Stimulated activated naive B cell treated with anti-CD40 and anti-IgM and Interleukin-4, amounts not matched to agents 10 μg/mL and 1 μg/mL and 100 μg/mL, for 72 hours (primary cell): ENCODE data around the gene PRKN.
A peak's percentile ranks its signal among the peaks of the same experiment; 100 is the strongest.

Source experiments
- ATAC-seq, 2 donors: fragments of 150-1000 bp; cut with Tn5 transposase; replicated peaks; 2 replicates each; pipeline ENCODE4 v1.10.0; 2021; ENCODE audit warnings: moderate library complexity in 1 of 2
- DNase-seq: peaks from one replicate; pipeline ENCODE4 v3.0.0; 2021
- H3K27ac Mint-ChIP-seq: one replicate; pipeline ENCODE4 v1.8.0; 2022; ENCODE audit warnings: mild to moderate bottlenecking, mixed read lengths
- H3K27me3 Mint-ChIP-seq, 2 donors: one replicate each; pipeline ENCODE4 v1.8.0; 2022; ENCODE audit warnings: mixed read lengths in 2 of 2
- H3K36me3 Mint-ChIP-seq, 2 donors: one replicate each; pipeline ENCODE4 v1.8.0; 2022; ENCODE audit warnings: mixed read lengths in 2 of 2, mild to moderate bottlenecking in 1 of 2
- H3K4me1 Mint-ChIP-seq, 2 donors: one replicate each; pipeline ENCODE4 v1.8.0; 2022; ENCODE audit warnings: mixed read lengths in 2 of 2, mild to moderate bottlenecking in 1 of 2
- H3K4me3 Mint-ChIP-seq, 2 donors: one replicate each; pipeline ENCODE4 v1.8.0; 2022; ENCODE audit warnings: mild to moderate bottlenecking in 2 of 2, mixed read lengths in 2 of 2, moderate library complexity in 1 of 2
- H3K9me3 Mint-ChIP-seq, 2 donors: one replicate each; pipeline ENCODE4 v1.8.0; 2022; ENCODE audit warnings: mixed read lengths in 2 of 2, mild to moderate bottlenecking in 1 of 2

The PRKN gene

GRCh38 chr6:162704001-162704400 lies 23.6 kb downstream of the PRKN start:
- DNase-seq, result no peak
- Mint-ChIP-seq H3K9me3 (no peaks in the 10 kb centered on the region), H3K4me3 (no peak overlapping the region), H3K36me3 (no peaks in the 10 kb centered on the region), H3K27me3 (no peaks in the 10 kb centered on the region), H3K27ac (no peak overlapping the region), H3K4me1 (peaks cover 2 to 7% of the 10 kb centered on the region in 2 donors)
- no peak for ATAC-seq

GRCh38 chr6:162702446-162702845 lies 25.1 kb downstream of the PRKN start:
- Mint-ChIP-seq H3K4me1 (peaks cover 2 to 7% of the 10 kb centered on the region in 2 donors), H3K4me3 (no peak overlapping the region), H3K36me3 (no peaks in the 10 kb centered on the region), H3K9me3 (no peaks in the 10 kb centered on the region), H3K27ac (no peak overlapping the region), H3K27me3 (no peaks in the 10 kb centered on the region)
- no peak for ATAC-seq
- no peak for DNase-seq

GRCh38 chr6:162701551-162701950 lies 26.0 kb downstream of the PRKN start:
- DNase-seq, result no peak
- Mint-ChIP-seq H3K4me3 (no peak overlapping the region), H3K4me1 (peaks cover 2 to 6% of the 10 kb centered on the region in 2 donors), H3K27ac (no peak overlapping the region), H3K9me3 (no peaks in the 10 kb centered on the region), H3K36me3 (no peaks in the 10 kb centered on the region), H3K27me3 (no peaks in the 10 kb centered on the region)
- no peak for ATAC-seq

- no peak for ATAC-seq
- H3K27me3 Mint-ChIP-seq, result no peaks in the 10 kb centered on the region
- no peaks in the 10 kb centered on the region for H3K36me3 Mint-ChIP-seq
- H3K9me3 Mint-ChIP-seq, result no peaks in the 10 kb centered on the region
- no peak for DNase-seq
- no peak overlapping the region for H3K4me3 Mint-ChIP-seq
- H3K27ac Mint-ChIP-seq, result no peak overlapping the region
- peaks cover 0 to under 1% of the 10 kb centered on the region in 2 donors for H3K4me1 Mint-ChIP-seq
These were observed 26.6 kb downstream of the PRKN start for GRCh38 chr6:162700966-162701365.

DNA sequence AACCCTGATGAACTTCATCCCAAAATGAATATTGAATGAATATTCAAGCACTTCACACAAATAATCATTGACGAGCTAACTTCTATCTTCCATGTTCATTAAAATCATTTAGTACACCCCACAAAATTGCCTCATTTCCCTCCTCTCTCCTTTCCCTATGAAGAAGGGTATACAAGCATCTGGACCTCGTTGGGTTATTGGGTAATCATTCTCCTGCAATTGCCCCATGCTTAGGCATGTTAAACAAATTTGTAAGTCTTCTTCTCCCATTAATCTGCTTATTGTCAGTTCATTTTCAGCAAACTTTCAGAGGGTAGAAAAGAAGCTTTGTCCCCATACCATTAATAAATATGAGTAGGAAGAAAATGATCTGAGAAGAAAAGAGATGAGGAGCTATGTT lies 27.6 kb downstream of the PRKN start:
- H3K36me3 Mint-ChIP-seq, result no peaks in the 10 kb centered on the region
- no peaks in the 10 kb centered on the region for H3K4me1 Mint-ChIP-seq
- H3K4me3 Mint-ChIP-seq, result no peak overlapping the region
- H3K27ac Mint-ChIP-seq, result no peak overlapping the region
- no peaks in the 10 kb centered on the region for H3K9me3 Mint-ChIP-seq
- no peak for DNase-seq
- H3K27me3 Mint-ChIP-seq, result no peaks in the 10 kb centered on the region
- ATAC-seq, result no peak

- no peaks in the 10 kb centered on the region for H3K27me3 Mint-ChIP-seq
- no peak overlapping the region for H3K4me3 Mint-ChIP-seq
- no peak overlapping the region for H3K27ac Mint-ChIP-seq
- H3K9me3 Mint-ChIP-seq, result no peaks in the 10 kb centered on the region
- no peak for ATAC-seq
- DNase-seq, result no peak
- no peaks in the 10 kb centered on the region for H3K36me3 Mint-ChIP-seq
- H3K4me1 Mint-ChIP-seq, result no peaks in the 10 kb centered on the region
These were observed 29.1 kb downstream of the PRKN start for GRCh38 chr6:162698440-162698839.

- Mint-ChIP-seq H3K36me3 (no peaks in the 10 kb centered on the region), H3K27me3 (no peaks in the 10 kb centered on the region), H3K27ac (no peak overlapping the region), H3K9me3 (no peaks in the 10 kb centered on the region), H3K4me3 (no peak overlapping the region), H3K4me1 (no peaks in the 10 kb centered on the region)
- ATAC-seq (no peak), DNase-seq (no peak)
These were observed 29.6 kb downstream of the PRKN start for GRCh38 chr6:162697872-162698403.

- DNase-seq, result no peak
- H3K27ac Mint-ChIP-seq, result no peak overlapping the region
- H3K9me3 Mint-ChIP-seq, result no peaks in the 10 kb centered on the region
- H3K4me3 Mint-ChIP-seq, result no peak overlapping the region
- H3K36me3 Mint-ChIP-seq, result no peaks in the 10 kb centered on the region
- no peaks in the 10 kb centered on the region for H3K4me1 Mint-ChIP-seq
- no peaks in the 10 kb centered on the region for H3K27me3 Mint-ChIP-seq
- ATAC-seq, result peak in 1 of 2 donors; percentile 41
These were observed 37.4 kb downstream of the PRKN start for GRCh38 chr6:162690158-162690557.

- H3K9me3 Mint-ChIP-seq, result no peaks in the 10 kb centered on the region
- H3K27me3 Mint-ChIP-seq, result no peaks in the 10 kb centered on the region
- no peak overlapping the region for H3K4me3 Mint-ChIP-seq
- H3K36me3 Mint-ChIP-seq, result no peaks in the 10 kb centered on the region
- no peak overlapping the region for H3K27ac Mint-ChIP-seq
- no peaks in the 10 kb centered on the region for H3K4me1 Mint-ChIP-seq
- ATAC-seq (no peak), DNase-seq (no peak)
These were observed 38.7 kb downstream of the PRKN start for GRCh38 chr6:162688751-162689345.

- Mint-ChIP-seq H3K27ac (no peak overlapping the region), H3K36me3 (peaks cover 0 to 4% of the 10 kb centered on the region in 2 donors), H3K4me3 (no peak overlapping the region), H3K9me3 (peaks cover 3% of the 10 kb centered on the region in 2 donors), H3K4me1 (no peaks in the 10 kb centered on the region), H3K27me3 (no peaks in the 10 kb centered on the region)
- ATAC-seq, result no peak
- no peak for DNase-seq
These were observed 42.0 kb downstream of the PRKN start for GRCh38 chr6:162685586-162685985.

GRCh38 chr6:162684961-162685360 lies 42.6 kb downstream of the PRKN start:
- no peak for DNase-seq

DNA sequence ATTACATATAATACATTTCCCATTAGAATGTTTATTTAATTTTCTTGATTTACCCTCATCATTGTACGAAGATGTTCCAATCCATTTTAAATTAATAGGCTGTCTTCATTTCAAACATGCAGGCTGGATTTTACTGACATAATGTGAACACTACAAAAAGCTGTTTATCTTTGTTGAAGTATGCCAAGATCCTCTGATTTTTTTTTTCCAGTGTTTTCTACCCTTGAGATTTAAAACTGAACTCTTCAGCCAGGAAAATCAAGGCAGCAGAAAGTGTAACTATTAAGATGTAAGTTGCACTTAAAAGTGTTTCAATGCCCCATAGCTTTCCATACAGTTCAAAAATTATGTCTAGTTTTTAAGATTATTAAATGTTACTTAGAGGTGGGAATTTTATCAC lies 43.5 kb downstream of the PRKN start:
- ATAC-seq, result no peak
- Mint-ChIP-seq H3K27me3 (no peaks in the 10 kb centered on the region), H3K27ac (no peak overlapping the region), H3K36me3 (peaks cover 0 to 4% of the 10 kb centered on the region in 2 donors), H3K4me3 (no peak overlapping the region), H3K9me3 (peaks cover 3% of the 10 kb centered on the region in 2 donors), H3K4me1 (no peaks in the 10 kb centered on the region)
- DNase-seq, result no peak

More at GRCh38 chr6:162684961-162685360, 42.6 kb downstream of the PRKN start:
- Mint-ChIP-seq H3K36me3 (peaks cover 0 to 4% of the 10 kb centered on the region in 2 donors), H3K4me1 (no peaks in the 10 kb centered on the region), H3K9me3 (peaks cover 3% of the 10 kb centered on the region in 2 donors), H3K27ac (no peak overlapping the region), H3K4me3 (no peak overlapping the region), H3K27me3 (no peaks in the 10 kb centered on the region)
- ATAC-seq, result no peak

- H3K4me3 Mint-ChIP-seq, result no peak overlapping the region
- no peak for DNase-seq
- H3K27me3 Mint-ChIP-seq, result no peaks in the 10 kb centered on the region
- no peaks in the 10 kb centered on the region for H3K4me1 Mint-ChIP-seq
- ATAC-seq, result no peak
- no peak overlapping the region for H3K27ac Mint-ChIP-seq
- peaks cover 0 to 4% of the 10 kb centered on the region in 2 donors for H3K36me3 Mint-ChIP-seq
- peaks cover 3% of the 10 kb centered on the region in 2 donors for H3K9me3 Mint-ChIP-seq
These were observed 44.4 kb downstream of the PRKN start for GRCh38 chr6:162683135-162683534.

DNA sequence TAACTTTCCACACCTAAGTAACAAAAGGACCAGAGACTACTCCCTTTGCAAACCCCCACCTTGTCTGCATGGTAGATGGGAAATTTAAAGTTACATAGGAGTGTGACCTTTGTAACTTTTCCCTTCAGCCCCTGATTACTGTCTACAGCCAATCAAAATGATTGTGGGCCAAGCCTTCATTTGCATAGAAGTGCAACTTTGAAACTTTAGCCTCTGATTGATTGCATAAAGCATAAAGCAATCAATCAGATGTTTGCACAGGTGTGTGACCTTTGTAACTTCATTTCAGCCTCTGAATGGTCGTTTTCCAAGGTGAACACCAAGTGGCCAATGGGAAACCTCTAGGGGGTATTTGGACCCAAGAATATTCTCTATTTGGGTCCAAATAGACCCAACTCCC lies 46.1 kb downstream of the PRKN start:
- Mint-ChIP-seq H3K4me3 (no peak overlapping the region), H3K36me3 (peaks cover 0 to 4% of the 10 kb centered on the region in 2 donors), H3K9me3 (peaks cover 3% of the 10 kb centered on the region in 2 donors), H3K4me1 (no peaks in the 10 kb centered on the region), H3K27me3 (no peaks in the 10 kb centered on the region), H3K27ac (no peak overlapping the region)
- no peak for ATAC-seq
- no peak for DNase-seq

- Mint-ChIP-seq H3K9me3 (peaks cover 3% of the 10 kb centered on the region in 2 donors), H3K27me3 (no peaks in the 10 kb centered on the region), H3K27ac (no peak overlapping the region), H3K4me1 (no peaks in the 10 kb centered on the region), H3K36me3 (peaks cover 0 to 4% of the 10 kb centered on the region in 2 donors), H3K4me3 (no peak overlapping the region)
- no peak for ATAC-seq
- DNase-seq, result no peak
These were observed 46.7 kb downstream of the PRKN start for GRCh38 chr6:162680871-162681270.
